ENCODE data around the gene GRIK5.

The GRIK5 gene

GRCh38 chr19:41968751-41969595, 101.0 kb downstream of the GRIK5 start:
- no peak overlapping the region for H3K4me3 ChIP-seq (ENCODE audit: low read depth in 1 of 2, low read length in 2 of 2)
- H3K27me3 ChIP-seq (ENCODE audit: control insufficient read depth in 1 of 2, insufficient read depth in 2 of 2, low read length in 2 of 2), result no peaks in the 10 kb centered on the region
- H3K9me3 ChIP-seq (ENCODE audit: low read length), result no peaks in the 10 kb centered on the region
- H3K4me1 ChIP-seq (ENCODE audit: insufficient read depth, low read length), result no peaks in the 10 kb centered on the region
- H3K9ac ChIP-seq (ENCODE audit: low read length), result no peak overlapping the region
- H3K27ac ChIP-seq (ENCODE audit: low read depth, low read length), result no peak overlapping the region
- H3K36me3 ChIP-seq (ENCODE audit: insufficient read depth, low read length), result no peaks in the 10 kb centered on the region

GRCh38 chr19:41967054-41967783, 102.8 kb downstream of the GRIK5 start:
- H3K4me3 ChIP-seq (ENCODE audit: low read depth in 1 of 2, low read length in 2 of 2), result no peak overlapping the region
- no peak overlapping the region for H3K27ac ChIP-seq (ENCODE audit: low read depth, low read length)
- no peaks in the 10 kb centered on the region for H3K9me3 ChIP-seq (ENCODE audit: low read length)
- no peaks in the 10 kb centered on the region for H3K27me3 ChIP-seq (ENCODE audit: control insufficient read depth in 1 of 2, insufficient read depth in 2 of 2, low read length in 2 of 2)
- H3K9ac ChIP-seq (ENCODE audit: low read length), result no peak overlapping the region
- no peaks in the 10 kb centered on the region for H3K36me3 ChIP-seq (ENCODE audit: insufficient read depth, low read length)
- H3K4me1 ChIP-seq (ENCODE audit: insufficient read depth, low read length), result no peaks in the 10 kb centered on the region

GRCh38 chr19:41965106-41965505, 104.9 kb downstream of the GRIK5 start:
- Histone ChIP-seq H3K27me3 (ENCODE audit: control insufficient read depth in 1 of 2, insufficient read depth in 2 of 2, low read length in 2 of 2) (no peaks in the 10 kb centered on the region), H3K9me3 (ENCODE audit: low read length) (no peaks in the 10 kb centered on the region), H3K27ac (ENCODE audit: low read depth, low read length) (no peak overlapping the region), H3K4me3 (ENCODE audit: low read depth in 1 of 2, low read length in 2 of 2) (no peak overlapping the region), H3K36me3 (ENCODE audit: insufficient read depth, low read length) (no peaks in the 10 kb centered on the region), H3K4me1 (ENCODE audit: insufficient read depth, low read length) (no peaks in the 10 kb centered on the region), H3K9ac (ENCODE audit: low read length) (no peak overlapping the region)

- no peaks in the 10 kb centered on the region for H3K9me3 ChIP-seq (ENCODE audit: low read length)
- no peaks in the 10 kb centered on the region for H3K27me3 ChIP-seq (ENCODE audit: control insufficient read depth in 1 of 2, insufficient read depth in 2 of 2, low read length in 2 of 2)
- H3K9ac ChIP-seq (ENCODE audit: low read length), result no peak overlapping the region
- no peak overlapping the region for H3K4me3 ChIP-seq (ENCODE audit: low read depth in 1 of 2, low read length in 2 of 2)
- peaks cover 12% of the 10 kb centered on the region for H3K4me1 ChIP-seq (ENCODE audit: insufficient read depth, low read length)
- no peak overlapping the region for H3K27ac ChIP-seq (ENCODE audit: low read depth, low read length)
- H3K36me3 ChIP-seq (ENCODE audit: insufficient read depth, low read length), result no peaks in the 10 kb centered on the region
Measured at GRCh38 chr19:41960973-41961372, 109.0 kb downstream of the GRIK5 start.

GRCh38 chr19:41959056-41960053, 110.7 kb downstream of the GRIK5 start, which contains the start of gene RABAC1:
RABAC1 (minus strand) TSS chr19:41959321; CDS start chr19:41959292, 29 bp downstream.
- H3K27me3 ChIP-seq (ENCODE audit: control insufficient read depth in 1 of 2, insufficient read depth in 2 of 2, low read length in 2 of 2), result no peaks in the 10 kb centered on the region
- peaks cover 12% of the 10 kb centered on the region for H3K4me1 ChIP-seq (ENCODE audit: insufficient read depth, low read length)
- peak within 1 kb of the TSS; percentile 55 to 86 for H3K4me3 ChIP-seq (ENCODE audit: low read depth in 1 of 2, low read length in 2 of 2)
- H3K27ac ChIP-seq (ENCODE audit: low read depth, low read length), result peak within 1 kb of the TSS; percentile 86
- no peaks in the 10 kb centered on the region for H3K9me3 ChIP-seq (ENCODE audit: low read length)
- H3K36me3 ChIP-seq (ENCODE audit: insufficient read depth, low read length), result peaks cover 5% of the 10 kb centered on the region
- H3K9ac ChIP-seq (ENCODE audit: low read length), result peak within 1 kb of the TSS; percentile 16

- Histone ChIP-seq H3K9ac (ENCODE audit: low read length) (peak overlapping the region; percentile 16), H3K9me3 (ENCODE audit: low read length) (no peaks in the 10 kb centered on the region), H3K27me3 (ENCODE audit: control insufficient read depth in 1 of 2, insufficient read depth in 2 of 2, low read length in 2 of 2) (no peaks in the 10 kb centered on the region), H3K36me3 (ENCODE audit: insufficient read depth, low read length) (peaks cover 5% of the 10 kb centered on the region), H3K27ac (ENCODE audit: low read depth, low read length) (peak overlapping the region; percentile 86), H3K4me3 (ENCODE audit: low read depth in 1 of 2, low read length in 2 of 2) (peak overlapping the region; percentile 55 to 86), H3K4me1 (ENCODE audit: insufficient read depth, low read length) (peaks cover 12% of the 10 kb centered on the region)
Measured at GRCh38 chr19:41958367-41959055, 111.5 kb downstream of the GRIK5 start.

- Histone ChIP-seq H3K9ac (ENCODE audit: low read length) (peak overlapping the region; percentile 16), H3K9me3 (ENCODE audit: low read length) (no peaks in the 10 kb centered on the region), H3K27me3 (ENCODE audit: control insufficient read depth in 1 of 2, insufficient read depth in 2 of 2, low read length in 2 of 2) (no peaks in the 10 kb centered on the region), H3K36me3 (ENCODE audit: insufficient read depth, low read length) (peaks cover 5% of the 10 kb centered on the region), H3K27ac (ENCODE audit: low read depth, low read length) (peak overlapping the region; percentile 86), H3K4me3 (ENCODE audit: low read depth in 1 of 2, low read length in 2 of 2) (peak overlapping the region; percentile 55 to 86), H3K4me1 (ENCODE audit: insufficient read depth, low read length) (peaks cover 12% of the 10 kb centered on the region)
Measured at GRCh38 chr19:41957838-41958366, 112.1 kb downstream of the GRIK5 start.

GRCh38 chr19:41957161-41957837, 112.7 kb downstream of the GRIK5 start:
- Histone ChIP-seq H3K27ac (ENCODE audit: low read depth, low read length) (no peak overlapping the region), H3K27me3 (ENCODE audit: control insufficient read depth in 1 of 2, insufficient read depth in 2 of 2, low read length in 2 of 2) (no peaks in the 10 kb centered on the region), H3K9ac (ENCODE audit: low read length) (no peak overlapping the region), H3K4me1 (ENCODE audit: insufficient read depth, low read length) (peaks cover 12% of the 10 kb centered on the region), H3K9me3 (ENCODE audit: low read length) (no peaks in the 10 kb centered on the region), H3K4me3 (ENCODE audit: low read depth in 1 of 2, low read length in 2 of 2) (no peak overlapping the region), H3K36me3 (ENCODE audit: insufficient read depth, low read length) (peaks cover 5% of the 10 kb centered on the region)

- no peak overlapping the region for H3K27ac ChIP-seq (ENCODE audit: low read depth, low read length)
- H3K36me3 ChIP-seq (ENCODE audit: insufficient read depth, low read length), result peaks cover 5% of the 10 kb centered on the region
- no peak overlapping the region for H3K9ac ChIP-seq (ENCODE audit: low read length)
- peaks cover 12% of the 10 kb centered on the region for H3K4me1 ChIP-seq (ENCODE audit: insufficient read depth, low read length)
- H3K9me3 ChIP-seq (ENCODE audit: low read length), result no peaks in the 10 kb centered on the region
- H3K4me3 ChIP-seq (ENCODE audit: low read depth in 1 of 2, low read length in 2 of 2), result no peak overlapping the region
- no peaks in the 10 kb centered on the region for H3K27me3 ChIP-seq (ENCODE audit: control insufficient read depth in 1 of 2, insufficient read depth in 2 of 2, low read length in 2 of 2)
Measured at GRCh38 chr19:41956621-41957020, 113.4 kb downstream of the GRIK5 start.

- H3K27me3 ChIP-seq (ENCODE audit: control insufficient read depth in 1 of 2, insufficient read depth in 2 of 2, low read length in 2 of 2), result no peaks in the 10 kb centered on the region
- no peak overlapping the region for H3K27ac ChIP-seq (ENCODE audit: low read depth, low read length)
- peaks cover 12% of the 10 kb centered on the region for H3K4me1 ChIP-seq (ENCODE audit: insufficient read depth, low read length)
- no peaks in the 10 kb centered on the region for H3K9me3 ChIP-seq (ENCODE audit: low read length)
- no peak overlapping the region for H3K4me3 ChIP-seq (ENCODE audit: low read depth in 1 of 2, low read length in 2 of 2)
- no peak overlapping the region for H3K9ac ChIP-seq (ENCODE audit: low read length)
- H3K36me3 ChIP-seq (ENCODE audit: insufficient read depth, low read length), result peaks cover 5% of the 10 kb centered on the region
Measured at GRCh38 chr19:41955521-41955920, 114.5 kb downstream of the GRIK5 start.
